ENCODE data around the gene MTUS2.

Gene MTUS2

DNA sequence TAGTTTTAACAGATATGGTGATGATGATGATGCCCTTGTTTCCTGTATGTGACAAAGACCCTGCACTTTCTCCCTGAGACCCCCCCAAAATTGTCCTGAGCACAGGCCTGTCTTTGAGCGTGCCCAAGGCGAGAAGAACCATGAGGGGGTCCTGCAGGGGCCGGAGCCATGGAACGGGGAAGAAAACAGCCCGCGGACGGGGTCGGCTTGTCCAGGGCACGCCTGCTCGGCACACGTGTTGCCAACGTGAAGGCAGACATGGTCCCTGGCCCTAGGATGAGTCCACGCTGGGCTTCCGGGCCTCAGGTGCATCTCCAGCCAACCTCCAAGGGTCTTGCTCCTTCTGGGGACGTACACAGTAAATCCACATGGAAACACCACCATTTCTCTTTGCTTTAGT lies 684.6 kb downstream of the MTUS2 start:
- Mint-ChIP-seq H3K36me3 (ENCODE audit: low read depth) (no peaks in the 10 kb centered on the region), H3K27ac (no peak overlapping the region), H3K4me3 (no peak overlapping the region), H3K4me1 (peaks cover 39% of the 10 kb centered on the region), H3K9me3 (no peaks in the 10 kb centered on the region), H3K27me3 (ENCODE audit: low read depth, poor library complexity) (peaks cover 8% of the 10 kb centered on the region)
- DNase-seq: no peak
- TF ChIP-seq, protein P1, sequence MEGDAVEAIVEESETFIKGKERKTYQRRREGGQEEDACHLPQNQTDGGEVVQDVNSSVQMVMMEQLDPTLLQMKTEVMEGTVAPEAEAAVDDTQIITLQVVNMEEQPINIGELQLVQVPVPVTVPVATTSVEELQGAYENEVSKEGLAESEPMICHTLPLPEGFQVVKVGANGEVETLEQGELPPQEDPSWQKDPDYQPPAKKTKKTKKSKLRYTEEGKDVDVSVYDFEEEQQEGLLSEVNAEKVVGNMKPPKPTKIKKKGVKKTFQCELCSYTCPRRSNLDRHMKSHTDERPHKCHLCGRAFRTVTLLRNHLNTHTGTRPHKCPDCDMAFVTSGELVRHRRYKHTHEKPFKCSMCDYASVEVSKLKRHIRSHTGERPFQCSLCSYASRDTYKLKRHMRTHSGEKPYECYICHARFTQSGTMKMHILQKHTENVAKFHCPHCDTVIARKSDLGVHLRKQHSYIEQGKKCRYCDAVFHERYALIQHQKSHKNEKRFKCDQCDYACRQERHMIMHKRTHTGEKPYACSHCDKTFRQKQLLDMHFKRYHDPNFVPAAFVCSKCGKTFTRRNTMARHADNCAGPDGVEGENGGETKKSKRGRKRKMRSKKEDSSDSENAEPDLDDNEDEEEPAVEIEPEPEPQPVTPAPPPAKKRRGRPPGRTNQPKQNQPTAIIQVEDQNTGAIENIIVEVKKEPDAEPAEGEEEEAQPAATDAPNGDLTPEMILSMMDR (IDR thresholded peaks at IDR 0.05): no peak

DNA sequence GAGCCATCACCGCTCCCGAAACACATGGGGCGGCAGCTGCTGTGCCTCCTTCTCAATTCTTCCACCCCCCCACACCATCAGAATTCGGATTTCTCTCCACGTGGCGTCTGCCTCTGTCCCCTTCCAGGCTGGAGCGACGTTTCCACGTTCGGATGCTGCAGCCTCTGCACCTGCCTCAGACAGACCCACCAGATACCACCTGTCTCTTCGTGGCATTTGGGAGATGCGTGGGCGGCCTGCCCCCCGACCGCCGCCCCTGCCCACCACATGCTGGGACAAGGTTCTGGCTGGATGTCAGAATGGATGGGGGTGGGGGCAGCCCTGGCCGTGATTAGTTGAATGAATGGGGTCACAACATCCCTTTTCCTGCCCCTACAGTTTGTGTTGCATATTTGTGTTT lies 685.4 kb downstream of the MTUS2 start:
- TF ChIP-seq, protein P1 (IDR thresholded peaks at IDR 0.05): no peak
- Mint-ChIP-seq H3K36me3 (ENCODE audit: low read depth) (no peaks in the 10 kb centered on the region), H3K4me3 (no peak overlapping the region), H3K27ac (no peak overlapping the region), H3K27me3 (ENCODE audit: low read depth, poor library complexity) (peaks cover 8% of the 10 kb centered on the region), H3K4me1 (peaks cover 47% of the 10 kb centered on the region), H3K9me3 (no peaks in the 10 kb centered on the region)
- no peak for DNase-seq

DNA sequence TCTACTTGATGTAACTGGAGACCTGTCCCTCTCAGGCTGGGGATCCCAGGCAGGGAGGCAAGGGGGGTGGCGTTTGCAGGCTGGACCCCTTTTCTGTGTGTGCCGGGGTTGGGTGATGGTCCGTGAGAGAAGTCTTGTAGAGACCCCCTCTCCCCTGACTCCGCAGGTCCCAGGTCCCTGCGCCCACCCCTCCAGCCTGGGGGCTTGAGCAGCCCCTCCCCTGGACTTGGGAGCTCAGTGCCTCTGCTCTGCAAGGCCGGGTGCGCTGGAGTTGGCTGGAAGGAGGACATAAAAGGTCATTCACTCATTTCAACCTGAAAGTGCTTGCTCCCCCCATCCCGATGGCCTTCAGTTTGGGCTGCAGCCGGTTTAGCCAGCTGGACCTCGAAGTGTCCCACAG lies 685.8 kb downstream of the MTUS2 start:
- TF ChIP-seq, protein P1 (IDR thresholded peaks at IDR 0.05): no peak
- peaks cover 8% of the 10 kb centered on the region for H3K27me3 Mint-ChIP-seq (ENCODE audit: low read depth, poor library complexity)
- peaks cover 49% of the 10 kb centered on the region for H3K4me1 Mint-ChIP-seq
- no peak overlapping the region for H3K4me3 Mint-ChIP-seq
- no peak for DNase-seq
- no peak overlapping the region for H3K27ac Mint-ChIP-seq
- H3K36me3 Mint-ChIP-seq (ENCODE audit: low read depth): no peaks in the 10 kb centered on the region
- H3K9me3 Mint-ChIP-seq: no peaks in the 10 kb centered on the region

DNA sequence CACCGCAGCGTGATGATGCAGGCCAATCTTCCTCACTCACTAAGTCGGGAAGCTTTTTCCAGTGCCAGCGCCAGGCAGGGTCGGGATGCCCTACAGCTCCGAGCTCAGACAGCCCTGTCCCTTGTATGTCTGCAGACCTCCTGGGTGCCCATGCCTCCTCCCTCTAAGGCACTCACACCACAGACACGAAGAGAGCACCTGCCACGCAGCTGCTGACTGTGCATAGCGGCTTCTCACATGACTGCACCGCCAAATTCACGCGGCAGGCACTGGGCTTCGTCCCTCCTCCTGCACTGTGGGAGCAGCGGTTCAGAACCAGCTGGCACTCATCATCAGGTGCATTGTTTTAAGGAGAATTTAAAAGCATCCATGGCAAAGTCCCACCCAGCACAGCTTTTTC lies 687.2 kb downstream of the MTUS2 start:
- Mint-ChIP-seq H3K27ac (no peak overlapping the region), H3K36me3 (ENCODE audit: low read depth) (no peaks in the 10 kb centered on the region), H3K27me3 (ENCODE audit: low read depth, poor library complexity) (peaks cover 8% of the 10 kb centered on the region), H3K9me3 (no peaks in the 10 kb centered on the region), H3K4me3 (no peak overlapping the region), H3K4me1 (peaks cover 64% of the 10 kb centered on the region)
- TF ChIP-seq, protein P1 (IDR thresholded peaks at IDR 0.05): no peak
- DNase-seq: no peak

DNA sequence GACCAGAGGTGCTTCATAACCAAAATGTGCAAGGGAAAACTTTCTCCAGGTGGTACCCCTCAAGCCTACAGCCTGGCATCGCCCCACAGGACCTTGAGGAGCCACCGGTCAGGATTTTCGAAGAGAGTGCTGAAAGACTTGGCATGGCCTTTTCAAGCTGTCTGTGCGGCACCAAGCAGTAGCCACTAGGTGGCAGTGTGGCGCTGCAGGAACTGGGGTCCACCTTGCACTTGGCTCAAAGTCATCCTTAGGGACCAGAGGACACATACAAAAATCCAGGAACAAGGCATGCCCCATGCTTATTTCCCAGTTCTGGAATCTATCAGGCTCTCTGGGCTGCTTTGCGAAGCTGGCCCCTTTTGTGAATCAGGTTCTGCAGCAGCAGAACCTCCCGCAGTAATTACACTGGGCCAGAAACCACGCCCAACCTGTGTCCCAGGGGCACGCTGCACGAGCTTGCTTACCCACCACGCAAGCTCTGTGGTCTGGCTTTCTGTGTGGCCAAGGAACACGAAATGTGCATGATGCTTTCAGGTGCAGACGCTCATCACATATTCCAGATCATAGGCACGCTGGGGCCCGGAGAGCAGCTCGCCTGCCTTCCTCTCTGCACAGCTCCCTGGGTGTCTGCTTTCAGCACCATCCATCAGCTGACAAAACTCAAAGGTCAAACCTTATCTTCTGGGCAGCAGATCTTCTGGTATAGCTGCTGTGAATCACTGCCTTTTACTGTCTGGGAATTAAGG lies 688.2 kb downstream of the MTUS2 start:
- TF ChIP-seq, protein P1 (IDR thresholded peaks at IDR 0.05): peak; percentile 97

DNA sequence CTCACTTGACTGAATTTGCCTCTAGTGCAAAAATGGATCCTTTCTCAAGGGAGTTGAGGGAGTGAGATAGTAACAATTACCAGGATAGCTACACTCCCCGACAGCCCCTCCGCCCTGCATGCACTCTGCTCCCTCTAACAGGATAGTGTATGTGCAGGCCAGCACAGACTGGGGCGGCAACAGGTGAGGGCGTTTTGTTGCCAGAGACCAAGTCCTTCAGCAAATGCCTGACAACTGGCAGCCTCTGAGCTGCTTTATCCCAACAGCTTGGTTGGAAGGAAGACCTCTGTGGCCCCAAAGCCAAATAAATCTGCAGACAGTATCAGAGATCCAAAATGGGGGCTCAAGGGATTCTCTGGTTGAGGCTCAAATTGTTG lies 688.7 kb downstream of the MTUS2 start:
- no peak overlapping the region for H3K27ac Mint-ChIP-seq
- TF ChIP-seq, protein P1 (IDR thresholded peaks at IDR 0.05): no peak
- no peak overlapping the region for H3K4me3 Mint-ChIP-seq
- peaks cover 7% of the 10 kb centered on the region for H3K36me3 Mint-ChIP-seq (ENCODE audit: low read depth)
- H3K9me3 Mint-ChIP-seq: no peaks in the 10 kb centered on the region
- DNase-seq: no peak
- peaks cover 69% of the 10 kb centered on the region for H3K4me1 Mint-ChIP-seq
- peaks cover 2% of the 10 kb centered on the region for H3K27me3 Mint-ChIP-seq (ENCODE audit: low read depth, poor library complexity)

More for the DNA sequence above, 688.2 kb downstream of the MTUS2 start:
- Mint-ChIP-seq H3K27me3 (ENCODE audit: low read depth, poor library complexity) (peaks cover 8% of the 10 kb centered on the region), H3K4me1 (peaks cover 69% of the 10 kb centered on the region), H3K9me3 (no peaks in the 10 kb centered on the region), H3K36me3 (ENCODE audit: low read depth) (peaks cover 1% of the 10 kb centered on the region), H3K27ac (no peak overlapping the region), H3K4me3 (no peak overlapping the region)
- peak; percentile 91 for DNase-seq
